Measurements from ENCODE around the gene SLC32A1.

The SLC32A1 gene

GRCh38 chr20:38692436-38693411 lies 31.6 kb upstream of the SLC32A1 start:
- TF ChIP-seq MAX (IDR thresholded peaks at IDR 0.05; ENCODE audit: low read depth, low read length): no peak
- TF ChIP-seq CTCF (IDR thresholded peaks at IDR 0.05; ENCODE audit: low read depth, low read length): no peak
- TF ChIP-seq MYC (IDR thresholded peaks at IDR 0.05; ENCODE audit: low read depth, low read length): no peak
- TF ChIP-seq POLR2A (IDR thresholded peaks at IDR 0.05; ENCODE audit: extremely low read depth, insufficient read length): no peak
- DNase-seq (ENCODE audit: low read depth): peak; percentile 68
- no peak overlapping the region for H3K4me3 ChIP-seq (ENCODE audit: low read depth, low read length)

- no peak for TF ChIP-seq MAX (IDR thresholded peaks at IDR 0.05; ENCODE audit: low read depth, low read length)
- DNase-seq (ENCODE audit: low read depth): no peak
- H3K4me3 ChIP-seq (ENCODE audit: low read depth, low read length): no peak overlapping the region
Measured at GRCh38 chr20:38697306-38697705, 27.0 kb upstream of the SLC32A1 start.

- no peak for TF ChIP-seq MYC (IDR thresholded peaks at IDR 0.05; ENCODE audit: low read depth, low read length)
- no peak for TF ChIP-seq CTCF (IDR thresholded peaks at IDR 0.05; ENCODE audit: low read depth, low read length)
- TF ChIP-seq POLR2A (IDR thresholded peaks at IDR 0.05; ENCODE audit: extremely low read depth, insufficient read length): no peak
- no peak for TF ChIP-seq MAX (IDR thresholded peaks at IDR 0.05; ENCODE audit: low read depth, low read length)
- DNase-seq (ENCODE audit: low read depth): no peak
- no peak overlapping the region for H3K4me3 ChIP-seq (ENCODE audit: low read depth, low read length)
Measured at GRCh38 chr20:38698541-38698940, 25.7 kb upstream of the SLC32A1 start.

GRCh38 chr20:38700141-38700540 lies 24.1 kb upstream of the SLC32A1 start:
- H3K4me3 ChIP-seq (ENCODE audit: low read depth, low read length): no peak overlapping the region
- DNase-seq (ENCODE audit: low read depth): no peak
- TF ChIP-seq MAX (IDR thresholded peaks at IDR 0.05; ENCODE audit: low read depth, low read length): no peak
- TF ChIP-seq POLR2A (IDR thresholded peaks at IDR 0.05; ENCODE audit: extremely low read depth, insufficient read length): no peak
- no peak for TF ChIP-seq CTCF (IDR thresholded peaks at IDR 0.05; ENCODE audit: low read depth, low read length)
- no peak for TF ChIP-seq MYC (IDR thresholded peaks at IDR 0.05; ENCODE audit: low read depth, low read length)

GRCh38 chr20:38700926-38701325 lies 23.4 kb upstream of the SLC32A1 start:
- DNase-seq (ENCODE audit: low read depth): no peak
- no peak overlapping the region for H3K4me3 ChIP-seq (ENCODE audit: low read depth, low read length)
- TF ChIP-seq MYC (IDR thresholded peaks at IDR 0.05; ENCODE audit: low read depth, low read length): no peak
- no peak for TF ChIP-seq MAX (IDR thresholded peaks at IDR 0.05; ENCODE audit: low read depth, low read length)

- no peak overlapping the region for H3K4me3 ChIP-seq (ENCODE audit: low read depth, low read length)
- TF ChIP-seq MYC (IDR thresholded peaks at IDR 0.05; ENCODE audit: low read depth, low read length) (no peak), POLR2A (IDR thresholded peaks at IDR 0.05; ENCODE audit: extremely low read depth, insufficient read length) (no peak), MAX (IDR thresholded peaks at IDR 0.05; ENCODE audit: low read depth, low read length) (no peak), CTCF (IDR thresholded peaks at IDR 0.05; ENCODE audit: low read depth, low read length) (no peak)
- no peak for DNase-seq (ENCODE audit: low read depth)
Measured at GRCh38 chr20:38703526-38703925, 20.8 kb upstream of the SLC32A1 start.

Data from NB4 (cell line).